ENCODE measurements around the gene TLK2.

DNA sequence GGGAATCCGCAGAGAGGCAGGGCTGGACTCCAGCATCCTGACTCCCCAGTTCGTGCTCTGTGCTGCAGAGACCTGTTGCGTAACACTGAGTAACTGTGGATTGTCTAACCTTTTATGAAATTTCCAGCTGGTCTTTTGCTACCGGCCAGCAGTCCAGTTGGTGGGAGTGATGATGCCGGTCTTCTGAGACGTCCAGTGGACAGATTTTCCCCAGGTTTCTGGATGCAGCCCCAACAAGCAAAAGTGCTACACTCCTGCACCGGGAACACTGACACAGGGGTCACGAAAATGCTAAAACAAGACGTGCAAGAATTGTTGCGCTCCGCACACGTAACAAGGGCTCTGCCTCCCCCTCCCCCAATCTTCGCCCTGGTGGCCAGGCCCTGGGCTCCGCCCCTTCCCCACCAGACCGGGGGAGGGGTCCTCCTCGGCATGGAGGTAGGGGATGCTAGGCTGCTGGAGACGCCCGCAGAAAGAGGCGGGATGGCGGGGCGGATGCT lies 148.1 kb downstream of the TLK2 start:
- TF ChIP-seq, protein P1, sequence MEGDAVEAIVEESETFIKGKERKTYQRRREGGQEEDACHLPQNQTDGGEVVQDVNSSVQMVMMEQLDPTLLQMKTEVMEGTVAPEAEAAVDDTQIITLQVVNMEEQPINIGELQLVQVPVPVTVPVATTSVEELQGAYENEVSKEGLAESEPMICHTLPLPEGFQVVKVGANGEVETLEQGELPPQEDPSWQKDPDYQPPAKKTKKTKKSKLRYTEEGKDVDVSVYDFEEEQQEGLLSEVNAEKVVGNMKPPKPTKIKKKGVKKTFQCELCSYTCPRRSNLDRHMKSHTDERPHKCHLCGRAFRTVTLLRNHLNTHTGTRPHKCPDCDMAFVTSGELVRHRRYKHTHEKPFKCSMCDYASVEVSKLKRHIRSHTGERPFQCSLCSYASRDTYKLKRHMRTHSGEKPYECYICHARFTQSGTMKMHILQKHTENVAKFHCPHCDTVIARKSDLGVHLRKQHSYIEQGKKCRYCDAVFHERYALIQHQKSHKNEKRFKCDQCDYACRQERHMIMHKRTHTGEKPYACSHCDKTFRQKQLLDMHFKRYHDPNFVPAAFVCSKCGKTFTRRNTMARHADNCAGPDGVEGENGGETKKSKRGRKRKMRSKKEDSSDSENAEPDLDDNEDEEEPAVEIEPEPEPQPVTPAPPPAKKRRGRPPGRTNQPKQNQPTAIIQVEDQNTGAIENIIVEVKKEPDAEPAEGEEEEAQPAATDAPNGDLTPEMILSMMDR (conservative IDR thresholded peaks at IDR 0.05; ENCODE audit: low read length) = no peak
- TF ChIP-seq EZH2phosphoT487 (IDR thresholded peaks at IDR 0.05; ENCODE audit: borderline replicate concordance, low read depth, low read length) = no peak

Measured in OCI-LY7 (cell line).